CD14-positive monocyte (primary cell): Measurements from ENCODE around the gene DENND5B. TPM values are rescaled to one million over a fixed set of nuclear protein-coding genes. Genes with fewer than 3 reads are reported as not detected.

Experiments
- DNase-seq, 3 donors: peaks; one replicate each; pipeline ENCODE4 v3.0.0-alpha.2; 2011 to 2022
- H2AFZ ChIP-seq: 2 replicates; pipeline ENCODE4 v1.6.0; 2012; ENCODE audit warnings: mild to moderate bottlenecking, low read depth, low read length, inconsistent platforms; ENCODE audit not compliant: insufficient read depth, poor library complexity, severe bottlenecking
- H3K27ac ChIP-seq, 2 donors: 1 replicate in 1 of 2; 2 replicates in 1 of 2; pipeline ENCODE4 v1.5.1; 2012 to 2013; ENCODE audit warnings: low read length in 2 of 2, control low read depth in 1 of 2, inconsistent platforms in 1 of 2, low read depth in 1 of 2, mild to moderate bottlenecking in 1 of 2
- H3K27me3 ChIP-seq, 2 donors: one replicate each; pipeline versions ENCODE4 v1.6.0 to v1.6.1; 2011 to 2013; ENCODE audit warnings: low read length in 2 of 2; ENCODE audit not compliant: control insufficient read depth in 2 of 2, insufficient read depth in 2 of 2
- H3K36me3 ChIP-seq, 2 donors: replicated peaks in 1 of 2; 1 replicate in 1 of 2; 2 replicates in 1 of 2; pipeline versions ENCODE4 v1.5.1 to v1.6.1; 2012 to 2013; ENCODE audit warnings: low read length in 2 of 2, control low read depth in 1 of 2, inconsistent platforms in 1 of 2, mild to moderate bottlenecking in 1 of 2; ENCODE audit not compliant: insufficient read depth in 2 of 2, control insufficient read depth in 1 of 2
- H3K4me1 ChIP-seq, 2 donors: 1 replicate in 1 of 2; 2 replicates in 1 of 2; pipeline versions ENCODE4 v1.5.1 to v1.6.1; 2012 to 2013; ENCODE audit warnings: low read length in 2 of 2, control low read depth in 1 of 2, inconsistent platforms in 1 of 2, mild to moderate bottlenecking in 1 of 2, moderate library complexity in 1 of 2; ENCODE audit not compliant: insufficient read depth in 2 of 2, control insufficient read depth in 1 of 2
- H3K4me2 ChIP-seq: replicated peaks from 2 replicates; pipeline ENCODE3; 2012; ENCODE audit warnings: low read length, moderate library complexity, mild to moderate bottlenecking; ENCODE audit not compliant: poor library complexity, severe bottlenecking; ENCODE audit errors: extremely low read depth
- H3K4me3 ChIP-seq, 3 experiments: fragments of 200-600 bp in 1 of 3; sonication (generic) in 1 of 3; replicated peaks in 1 of 3; 1 replicate in 2 of 3; 2 replicates in 1 of 3; pipeline ENCODE4 v1.5.1; 2011 to 2013; ENCODE audit warnings: low read length in 3 of 3, mild to moderate bottlenecking in 3 of 3, control low read depth in 2 of 3, low read depth in 2 of 3, inconsistent platforms in 1 of 3, moderate library complexity in 1 of 3
- H3K79me2 ChIP-seq: 2 replicates; pipeline ENCODE4 v1.6.0; 2012; ENCODE audit warnings: mild to moderate bottlenecking, control low read depth, inconsistent platforms, low read length, moderate library complexity; ENCODE audit not compliant: insufficient read depth
- H3K9ac ChIP-seq: 2 replicates; pipeline ENCODE4 v1.6.0; 2017; ENCODE audit warnings: low read length, mild to moderate bottlenecking; ENCODE audit not compliant: insufficient read depth, poor library complexity, severe bottlenecking
- H3K9me3 ChIP-seq, 2 donors: replicated peaks in 1 of 2; 1 replicate in 1 of 2; 2 replicates in 1 of 2; pipeline versions ENCODE4 v1.5.1 to v1.6.1; 2012 to 2013; ENCODE audit warnings: low read length in 2 of 2, control low read depth in 1 of 2; ENCODE audit not compliant: control insufficient read depth in 1 of 2, insufficient read depth in 1 of 2
- H4K20me1 ChIP-seq: 2 replicates; pipeline ENCODE4 v1.6.0; 2012; ENCODE audit warnings: mild to moderate bottlenecking, low read length, control low read depth, moderate library complexity; ENCODE audit not compliant: insufficient read depth
- H3K27ac Mint-ChIP-seq, 7 donors: one replicate each; pipeline ENCODE4 v1.8.0; 2020; ENCODE audit warnings: mild to moderate bottlenecking in 7 of 7, mixed read lengths in 7 of 7, moderate library complexity in 6 of 7, inconsistent platforms in 2 of 7
- H3K27me3 Mint-ChIP-seq, 3 donors: one replicate each; pipeline ENCODE4 v1.8.0; 2021 to 2022; ENCODE audit warnings: low read depth in 3 of 3, mild to moderate bottlenecking in 3 of 3, mixed read lengths in 3 of 3, moderate library complexity in 3 of 3, inconsistent platforms in 1 of 3
- H3K36me3 Mint-ChIP-seq, 2 donors: one replicate each; pipeline ENCODE4 v1.8.0; 2020; ENCODE audit warnings: mixed read lengths in 2 of 2, inconsistent platforms in 1 of 2, mild to moderate bottlenecking in 1 of 2
- H3K4me1 Mint-ChIP-seq: one replicate; pipeline ENCODE4 v1.8.0; 2020; ENCODE audit warnings: mild to moderate bottlenecking, mixed read lengths
- H3K4me3 Mint-ChIP-seq, 2 donors: one replicate each; pipeline ENCODE4 v1.8.0; 2020; ENCODE audit warnings: mild to moderate bottlenecking in 2 of 2, mixed read lengths in 2 of 2, moderate library complexity in 1 of 2
- H3K9me3 Mint-ChIP-seq, 7 donors: one replicate each; pipeline ENCODE4 v1.8.0; 2020 to 2022; ENCODE audit warnings: mixed read lengths in 7 of 7, mild to moderate bottlenecking in 6 of 7, moderate library complexity in 6 of 7, inconsistent platforms in 2 of 7
- CTCF ChIP-seq: fragments of 200-600 bp; IDR thresholded peaks from one replicate; pipeline ENCODE4 v1.8.0; 2022; ENCODE audit warnings: antibody characterized with exemption, mild to moderate bottlenecking
- WGBS: methylation state at CpG from one replicate; pipeline ENCODE4 v1.1.5; 2013; ENCODE audit warnings: missing lambda C conversion rate; ENCODE audit not compliant: insufficient coverage; 5-methylcytosine and 5-hydroxymethylcytosine counted together
- intact Hi-C, 2 donors: fragments of 100-400 bp; cut with micrococcal nuclease; formaldehyde crosslinking; loops; one replicate each; pipeline versions ENCODE4 v1.15.0 to v1.15.1; 2023
- polyA plus RNA-seq, 3 donors: library from polyadenylated mRNA; depleted of rRNA in 1 of 3; unstranded in 2 of 3; stranded (reverse) in 1 of 3; fragments of 300-500 nt in 2 of 3; fragments of >200 nt in 1 of 3; fragmentation: Illumina TruSeq in 2 of 3; gene quantifications; 1 replicate in 2 of 3; 2 replicates in 1 of 3; pipeline ENCODE4 v1.2.3, GENCODE V29; 2012 to 2021

Gene DENND5B
- polyA plus RNA-seq, 3 donors: 0.23 to 0.36 (median 0.36) TPM

DNA sequence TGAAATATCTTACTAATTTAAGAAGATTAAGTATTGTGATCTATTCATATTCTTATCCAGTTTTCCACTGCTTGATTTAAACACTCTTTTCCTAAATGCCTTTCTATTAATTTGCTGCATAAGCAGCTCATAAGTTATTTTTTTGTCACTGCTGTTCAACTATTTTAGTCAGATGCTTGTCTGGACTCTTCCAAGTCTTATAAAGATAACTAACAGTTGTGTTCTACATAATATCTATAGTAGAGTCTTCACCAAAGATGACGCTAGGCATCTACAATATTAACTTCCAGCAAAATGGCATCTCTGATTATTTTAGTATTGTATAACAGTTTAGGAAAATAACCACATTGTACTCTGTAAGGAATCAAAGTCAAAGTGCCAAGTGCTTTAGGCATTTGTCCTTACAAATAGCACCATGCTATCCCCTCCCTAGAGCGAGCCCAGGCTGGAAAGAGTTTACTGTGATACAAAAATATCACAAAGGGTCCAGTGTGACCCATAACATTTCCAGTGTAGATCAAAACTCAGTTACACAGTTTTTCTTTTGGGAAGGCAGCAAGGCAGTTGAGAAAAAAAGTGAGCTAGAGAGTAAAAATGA lies 98.2 kb downstream of the DENND5B start:
- H3K4me3 Mint-ChIP-seq: no peak overlapping the region
- no peak for TF ChIP-seq CTCF
- Histone ChIP-seq H3K27me3 (no peaks in the 10 kb centered on the region), H3K9ac (no peak overlapping the region), H3K4me3 (no peak overlapping the region), H2AFZ (no peak overlapping the region), H4K20me1 (no peaks in the 10 kb centered on the region), H3K4me1 (no peaks in the 10 kb centered on the region), H3K79me2 (no peaks in the 10 kb centered on the region), H3K4me2 (no peak overlapping the region), H3K9me3 (no peaks in the 10 kb centered on the region), H3K27ac (no peak overlapping the region), H3K36me3 (no peaks in the 10 kb centered on the region)
- WGBS: no CpG with 5 or more reads among the region's 2 CpGs
- no peak for DNase-seq
- intact Hi-C loops: no loop called here
- no peak overlapping the region for H3K27ac Mint-ChIP-seq
- H3K4me1 Mint-ChIP-seq: peaks cover 4% of the 10 kb centered on the region
- peaks cover 0 to 2% (median 0%) of the 10 kb centered on the region in 3 donors for H3K27me3 Mint-ChIP-seq
- H3K9me3 Mint-ChIP-seq: no peaks in the 10 kb centered on the region
- no peaks in the 10 kb centered on the region for H3K36me3 Mint-ChIP-seq

- no peaks in the 10 kb centered on the region for H3K79me2 ChIP-seq
- H3K4me2 ChIP-seq: no peak overlapping the region
- Mint-ChIP-seq H3K27ac (no peak overlapping the region), H3K4me3 (no peak overlapping the region), H3K4me1 (peaks cover 4% of the 10 kb centered on the region), H3K27me3 (peaks cover 0 to 2% (median 0%) of the 10 kb centered on the region in 3 donors), H3K36me3 (no peaks in the 10 kb centered on the region), H3K9me3 (no peaks in the 10 kb centered on the region)
- no peaks in the 10 kb centered on the region for H3K36me3 ChIP-seq
- no peaks in the 10 kb centered on the region for H4K20me1 ChIP-seq
- H3K27me3 ChIP-seq: no peaks in the 10 kb centered on the region
- H3K4me1 ChIP-seq: no peaks in the 10 kb centered on the region
- no peak overlapping the region for H3K27ac ChIP-seq
- no peak for TF ChIP-seq CTCF
- H3K4me3 ChIP-seq: no peak overlapping the region
- no peaks in the 10 kb centered on the region for H3K9me3 ChIP-seq
- WGBS: no CpG with 5 or more reads among the region's 5 CpGs
- H3K9ac ChIP-seq: no peak overlapping the region
- no peak overlapping the region for H2AFZ ChIP-seq
- intact Hi-C loops: no loop called here
- no peak for DNase-seq
These were observed 98.9 kb downstream of the DENND5B start for GRCh38 chr12:31491841-31492598.
